ENCODE results near the gene RGS10. TPM values are rescaled to one million over a fixed set of nuclear protein-coding genes. Genes with fewer than 3 reads are reported as not detected.
"Not testable (repeated sequence)": the region's sequence is repeated elsewhere in the genome, so short reads cannot be mapped to it uniquely, and the experiment has no call there.

RGS10 gene
- total RNA-seq, 1 experiment from 2014 or later, result 10.8 TPM

DNA sequence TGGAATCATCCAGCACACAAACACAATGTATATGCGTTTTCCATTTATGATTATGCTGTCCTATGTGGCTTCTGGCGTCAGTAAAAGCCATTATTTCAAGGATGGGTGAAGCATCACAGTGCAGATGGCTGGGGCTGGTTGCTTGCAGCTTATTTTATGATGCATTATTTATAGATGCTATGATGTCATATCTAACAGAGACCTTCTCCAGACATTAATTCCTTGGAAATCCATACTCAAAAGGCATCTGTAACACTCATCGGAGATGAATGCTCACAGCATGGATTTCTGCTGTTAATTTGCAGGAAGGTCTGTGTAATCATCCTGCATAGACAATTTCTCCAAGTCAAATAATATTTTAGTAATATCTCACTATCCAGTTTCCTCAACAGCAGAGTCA, 7.2 kb downstream of the RGS10 start:
- TF ChIP-seq, protein P1, sequence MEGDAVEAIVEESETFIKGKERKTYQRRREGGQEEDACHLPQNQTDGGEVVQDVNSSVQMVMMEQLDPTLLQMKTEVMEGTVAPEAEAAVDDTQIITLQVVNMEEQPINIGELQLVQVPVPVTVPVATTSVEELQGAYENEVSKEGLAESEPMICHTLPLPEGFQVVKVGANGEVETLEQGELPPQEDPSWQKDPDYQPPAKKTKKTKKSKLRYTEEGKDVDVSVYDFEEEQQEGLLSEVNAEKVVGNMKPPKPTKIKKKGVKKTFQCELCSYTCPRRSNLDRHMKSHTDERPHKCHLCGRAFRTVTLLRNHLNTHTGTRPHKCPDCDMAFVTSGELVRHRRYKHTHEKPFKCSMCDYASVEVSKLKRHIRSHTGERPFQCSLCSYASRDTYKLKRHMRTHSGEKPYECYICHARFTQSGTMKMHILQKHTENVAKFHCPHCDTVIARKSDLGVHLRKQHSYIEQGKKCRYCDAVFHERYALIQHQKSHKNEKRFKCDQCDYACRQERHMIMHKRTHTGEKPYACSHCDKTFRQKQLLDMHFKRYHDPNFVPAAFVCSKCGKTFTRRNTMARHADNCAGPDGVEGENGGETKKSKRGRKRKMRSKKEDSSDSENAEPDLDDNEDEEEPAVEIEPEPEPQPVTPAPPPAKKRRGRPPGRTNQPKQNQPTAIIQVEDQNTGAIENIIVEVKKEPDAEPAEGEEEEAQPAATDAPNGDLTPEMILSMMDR (IDR thresholded peaks at IDR 0.05; ENCODE audit: unreplicated experiment), result no peak
- Mint-ChIP-seq H3K36me3 (ENCODE audit: insufficient read depth, unreplicated experiment) (no peaks in the 10 kb centered on the region), H3K9me3 (ENCODE audit: low read depth, unreplicated experiment) (no peaks in the 10 kb centered on the region), H3K27me3 (ENCODE audit: unreplicated experiment) (no peaks in the 10 kb centered on the region), H3K4me3 (ENCODE audit: low read depth, unreplicated experiment) (no peak overlapping the region), H3K27ac (ENCODE audit: unreplicated experiment) (no peak overlapping the region), H3K4me1 (ENCODE audit: low read depth, unreplicated experiment) (peaks cover 17% of the 10 kb centered on the region)
- intact Hi-C loops (cut with micrococcal nuclease; ENCODE audit: unreplicated experiment), result no loop called here
- CTCF ChIA-PET, result interaction anchor here (0.7 kb wide), 1 partner anchor 34 kb away, joined by 3 read pairs; no protein-coding TSS in a partner anchor
- no TSS peak for BruUV-seq (replicated peaks)
- no peak for DNase-seq

- Mint-ChIP-seq H3K4me3 (ENCODE audit: low read depth, unreplicated experiment) (no peak overlapping the region), H3K27me3 (ENCODE audit: unreplicated experiment) (no peaks in the 10 kb centered on the region), H3K36me3 (ENCODE audit: insufficient read depth, unreplicated experiment) (no peaks in the 10 kb centered on the region), H3K4me1 (ENCODE audit: low read depth, unreplicated experiment) (peaks cover 2% of the 10 kb centered on the region), H3K27ac (ENCODE audit: unreplicated experiment) (no peak overlapping the region), H3K9me3 (ENCODE audit: low read depth, unreplicated experiment) (no peaks in the 10 kb centered on the region)
- CTCF ChIA-PET, result no interaction called here
- TF ChIP-seq, protein P1 (IDR thresholded peaks at IDR 0.05; ENCODE audit: unreplicated experiment), result no peak
- BruUV-seq (replicated peaks), result no TSS peak
- DNase-seq, result no peak
- intact Hi-C loops (cut with micrococcal nuclease; ENCODE audit: unreplicated experiment), result no loop called here
Observed at GRCh38 chr10:119533473-119533872, 9.0 kb downstream of the RGS10 start.

GRCh38 chr10:119532791-119533190, 9.7 kb downstream of the RGS10 start:
- DNase-seq; H3K36me3 Mint-ChIP-seq (ENCODE audit: insufficient read depth, unreplicated experiment); H3K4me1 Mint-ChIP-seq (ENCODE audit: low read depth, unreplicated experiment); CTCF ChIA-PET; intact Hi-C loops (cut with micrococcal nuclease; ENCODE audit: unreplicated experiment); H3K27ac Mint-ChIP-seq (ENCODE audit: unreplicated experiment); H3K4me3 Mint-ChIP-seq (ENCODE audit: low read depth, unreplicated experiment); BruUV-seq (replicated peaks); H3K27me3 Mint-ChIP-seq (ENCODE audit: unreplicated experiment); H3K9me3 Mint-ChIP-seq (ENCODE audit: low read depth, unreplicated experiment): not testable (repeated sequence)

DNA sequence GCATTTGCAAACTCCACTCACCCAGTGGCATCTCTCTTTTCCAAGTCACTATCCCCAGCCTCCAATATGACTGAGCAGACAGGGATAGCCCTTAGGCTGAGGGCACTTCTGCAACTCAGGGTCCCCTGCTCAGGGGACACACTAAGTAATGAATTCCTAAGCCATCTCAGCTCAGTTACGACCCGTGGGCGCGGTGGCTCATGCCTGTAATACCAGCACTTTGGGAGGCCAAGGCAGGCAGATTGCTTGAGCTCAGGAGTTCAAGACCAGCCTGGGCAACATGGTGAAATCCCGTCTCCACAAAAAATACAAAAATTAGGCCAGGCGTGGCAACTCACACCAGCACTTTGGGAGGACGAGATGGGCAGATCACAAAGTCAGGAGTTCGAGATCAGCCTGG, 10.3 kb downstream of the RGS10 start:
- H3K27me3 Mint-ChIP-seq (ENCODE audit: unreplicated experiment); CTCF ChIA-PET; DNase-seq; H3K9me3 Mint-ChIP-seq (ENCODE audit: low read depth, unreplicated experiment); H3K36me3 Mint-ChIP-seq (ENCODE audit: insufficient read depth, unreplicated experiment); intact Hi-C loops (cut with micrococcal nuclease; ENCODE audit: unreplicated experiment); H3K27ac Mint-ChIP-seq (ENCODE audit: unreplicated experiment); H3K4me3 Mint-ChIP-seq (ENCODE audit: low read depth, unreplicated experiment); H3K4me1 Mint-ChIP-seq (ENCODE audit: low read depth, unreplicated experiment); BruUV-seq (replicated peaks): not testable (repeated sequence)

DNA sequence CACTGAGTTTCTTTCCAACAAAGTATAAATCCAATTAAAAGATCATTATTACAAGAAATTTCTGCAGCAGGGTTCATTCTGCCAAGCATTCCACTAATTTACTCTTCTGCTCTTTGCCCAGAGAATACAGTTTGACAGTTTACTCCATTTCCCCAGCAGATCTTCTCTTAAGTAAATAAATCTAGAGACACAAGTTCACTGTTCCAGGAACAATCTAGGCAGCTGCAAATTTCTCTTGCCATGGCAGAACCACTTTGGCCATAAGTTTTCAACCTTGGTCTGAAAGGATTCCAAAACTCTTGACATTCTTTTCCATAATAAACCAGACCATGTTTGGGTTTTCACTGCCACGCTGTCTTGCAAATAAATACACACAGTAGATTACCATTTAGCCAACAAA, 11.5 kb downstream of the RGS10 start:
- no peak overlapping the region for H3K27ac Mint-ChIP-seq (ENCODE audit: unreplicated experiment)
- TF ChIP-seq, protein P1 (IDR thresholded peaks at IDR 0.05; ENCODE audit: unreplicated experiment), result no peak
- intact Hi-C loops (cut with micrococcal nuclease; ENCODE audit: unreplicated experiment), result no loop called here
- CTCF ChIA-PET, result interaction anchor here (1.2 kb wide), 1 partner anchor 367 kb away, joined by 7 read pairs; no protein-coding TSS in a partner anchor
- no peak for DNase-seq
- no peaks in the 10 kb centered on the region for H3K27me3 Mint-ChIP-seq (ENCODE audit: unreplicated experiment)
- H3K4me3 Mint-ChIP-seq (ENCODE audit: low read depth, unreplicated experiment), result no peak overlapping the region
- no peaks in the 10 kb centered on the region for H3K36me3 Mint-ChIP-seq (ENCODE audit: insufficient read depth, unreplicated experiment)
- H3K4me1 Mint-ChIP-seq (ENCODE audit: low read depth, unreplicated experiment), result no peaks in the 10 kb centered on the region
- no TSS peak for BruUV-seq (replicated peaks)
- no peaks in the 10 kb centered on the region for H3K9me3 Mint-ChIP-seq (ENCODE audit: low read depth, unreplicated experiment)

- CTCF ChIA-PET, result interaction anchor here (0.8 kb wide), 1 partner anchor 14 kb away, joined by 4 read pairs; the partner anchor contains the start of gene RGS10
- DNase-seq; H3K36me3 Mint-ChIP-seq (ENCODE audit: insufficient read depth, unreplicated experiment); H3K27me3 Mint-ChIP-seq (ENCODE audit: unreplicated experiment); intact Hi-C loops (cut with micrococcal nuclease; ENCODE audit: unreplicated experiment); H3K9me3 Mint-ChIP-seq (ENCODE audit: low read depth, unreplicated experiment); H3K4me1 Mint-ChIP-seq (ENCODE audit: low read depth, unreplicated experiment); BruUV-seq (replicated peaks); H3K27ac Mint-ChIP-seq (ENCODE audit: unreplicated experiment); H3K4me3 Mint-ChIP-seq (ENCODE audit: low read depth, unreplicated experiment): not testable (repeated sequence)
Observed at GRCh38 chr10:119528663-119529237, 13.8 kb downstream of the RGS10 start.
